Bronchial epithelial cell (primary cell): ENCODE measurements around the gene STAMBP. TPM values are rescaled to one million over a fixed set of nuclear protein-coding genes. Genes with fewer than 3 reads are reported as not detected.

Experiments
- DNase-seq: peaks from one replicate; pipeline ENCODE4 v3.0.0-alpha.2; 2010; ENCODE audit warnings: low read depth
- FAIRE-seq: peaks from 2 replicates; lab custom pipeline; 2011; peaks lifted over from hg19 to GRCh38; lab: Jason Lieb, UNC
- H3K27me3 ChIP-seq: 2 replicates; pipeline ENCODE4 v1.5.1; 2011; ENCODE audit warnings: low read length; ENCODE audit not compliant: control insufficient read depth, insufficient read depth
- H3K36me3 ChIP-seq: 2 replicates; pipeline ENCODE4 v1.5.1; 2011; ENCODE audit warnings: low read length; ENCODE audit not compliant: control insufficient read depth, insufficient read depth
- H3K4me3 ChIP-seq: 2 replicates; pipeline ENCODE4 v1.5.1; 2011; ENCODE audit warnings: mild to moderate bottlenecking, low read depth, low read length, control low read depth
- CTCF ChIP-seq: IDR thresholded peaks from 2 replicates; pipeline ENCODE4 v1.5.1; 2011; ENCODE audit warnings: mild to moderate bottlenecking, moderate library complexity, low read length, control low read depth, inconsistent platforms; ENCODE audit not compliant: insufficient read depth, severe bottlenecking
- total RNA-seq: library from RNA; depleted of rRNA; stranded (reverse); fragments of >200 nt; gene quantifications from 2 replicates; pipeline ENCODE4 v1.2.1, GENCODE V29; 2014

The STAMBP gene
- total RNA-seq, 1 donor from 2014 or later = 24.0 TPM

GRCh38 chr2:73919596-73920228 lies 91.0 kb downstream of the STAMBP start:
- H3K36me3 ChIP-seq = no peaks in the 10 kb centered on the region
- no peak for TF ChIP-seq CTCF
- DNase-seq = no peak
- H3K27me3 ChIP-seq = no peaks in the 10 kb centered on the region
- H3K4me3 ChIP-seq = no peak overlapping the region
- FAIRE-seq = no peak

DNA sequence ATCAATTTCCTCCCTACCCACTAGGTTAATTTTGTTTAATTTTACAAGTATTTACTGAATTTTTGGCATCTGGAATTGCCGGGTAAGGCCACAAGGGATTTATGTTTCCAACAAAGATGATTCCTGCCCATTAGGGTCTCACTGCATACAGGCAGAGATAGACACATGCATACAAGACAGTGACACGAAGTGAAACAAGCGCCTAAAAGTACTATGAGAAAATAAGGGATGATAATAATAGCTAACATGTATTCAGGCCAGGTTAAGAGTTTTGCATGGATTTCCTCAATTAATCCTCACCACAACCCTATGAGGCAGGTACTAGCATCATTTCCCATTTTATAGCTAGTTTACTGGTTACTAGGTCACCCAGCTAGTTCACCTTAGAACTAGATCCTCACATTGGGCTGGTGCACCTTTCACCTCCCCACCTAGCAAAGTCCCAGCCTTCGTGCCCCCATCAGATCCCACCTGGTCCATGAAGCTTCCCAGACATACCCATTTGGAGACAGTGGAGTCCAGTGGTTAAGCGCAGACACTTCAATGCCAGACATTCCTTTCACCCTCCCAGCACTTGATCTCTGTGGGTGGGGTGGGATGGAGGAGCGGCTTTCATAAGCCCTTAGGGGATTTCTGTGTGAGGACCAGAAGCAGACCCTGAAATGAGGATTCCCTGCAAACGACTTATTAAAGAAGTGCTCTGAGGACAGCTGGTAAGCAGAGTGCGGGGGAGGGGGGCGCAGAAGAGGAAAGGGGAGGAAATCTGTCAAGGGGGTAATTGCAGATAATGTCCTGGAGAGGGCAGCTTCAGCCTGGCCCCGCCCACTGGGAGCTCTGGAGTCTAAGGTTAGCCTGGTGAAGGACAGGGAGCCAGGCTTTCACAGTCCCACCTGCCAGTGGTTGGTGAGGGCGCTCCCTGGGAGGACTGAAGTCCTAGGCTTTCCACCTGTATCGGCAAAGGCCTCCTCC lies 92.1 kb downstream of the STAMBP start:
- Histone ChIP-seq H3K27me3 (no peaks in the 10 kb centered on the region), H3K4me3 (no peak overlapping the region), H3K36me3 (no peaks in the 10 kb centered on the region)
- FAIRE-seq (no peak), DNase-seq (no peak)
- peak; percentile 54 for TF ChIP-seq CTCF

DNA sequence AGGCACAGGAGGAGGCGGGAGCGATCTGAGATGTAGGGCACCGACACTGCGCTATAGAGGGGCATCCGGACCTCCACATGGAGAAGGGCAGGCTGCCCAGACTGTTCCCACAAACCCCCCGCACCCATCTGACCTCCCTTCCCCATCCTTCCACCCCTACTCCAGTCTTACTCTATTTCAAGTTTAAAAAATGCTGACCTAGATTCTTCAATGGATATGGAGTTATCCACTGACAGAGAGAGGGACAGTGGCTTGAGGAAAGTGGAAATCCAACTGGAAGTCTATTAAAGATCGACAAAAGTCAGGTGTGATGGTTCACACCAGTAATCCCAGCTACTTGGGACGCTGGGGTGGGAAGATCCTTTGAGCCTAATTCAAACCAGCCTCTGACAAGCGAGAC lies 92.8 kb downstream of the STAMBP start:
- Histone ChIP-seq H3K4me3 (no peak overlapping the region), H3K27me3 (no peaks in the 10 kb centered on the region), H3K36me3 (no peaks in the 10 kb centered on the region)
- DNase-seq (no peak), FAIRE-seq (no peak)
- TF ChIP-seq CTCF = no peak

DNA sequence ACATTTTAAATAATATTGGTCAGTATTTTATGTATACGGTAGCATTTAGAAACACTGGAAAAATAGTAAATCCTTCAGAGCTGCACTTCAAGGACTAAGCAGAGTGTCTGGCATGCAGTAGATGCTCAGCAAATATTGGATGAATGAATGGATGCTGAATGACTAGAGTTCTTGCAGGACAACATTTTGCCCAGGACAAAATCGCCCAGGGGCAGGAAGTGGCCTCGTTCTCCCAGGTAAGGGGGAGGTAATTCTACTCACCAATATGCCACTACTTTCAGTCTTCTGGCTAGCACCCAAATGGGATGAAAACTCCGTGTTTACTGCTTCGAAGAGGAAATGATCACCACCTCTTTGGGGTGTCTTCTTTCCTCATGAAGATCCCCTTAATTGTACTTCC lies 93.9 kb downstream of the STAMBP start:
- Histone ChIP-seq H3K27me3 (no peaks in the 10 kb centered on the region), H3K4me3 (no peak overlapping the region), H3K36me3 (no peaks in the 10 kb centered on the region)
- no peak for TF ChIP-seq CTCF
- DNase-seq (peak; percentile 53), FAIRE-seq (no peak)

Other genes starting within 250 kb of the STAMBP start
- gene NAT8, start 186.5 kb upstream of the STAMBP start, total RNA-seq = not detected in 2 replicates
- 18.6 and 21.1 TPM in 2 replicates for gene TPRKB, start 91.6 kb upstream of the STAMBP start, total RNA-seq
- gene DUSP11, start 48.9 kb upstream of the STAMBP start, total RNA-seq = 28.4 and 35.2 TPM in 2 replicates
- not detected in 2 replicates for gene C2orf78, start 44.8 kb upstream of the STAMBP start, total RNA-seq
- gene ACTG2, start 64.0 kb downstream of the STAMBP start, total RNA-seq = not detected in 2 replicates
- 39.3 and 40.8 TPM in 2 replicates for gene DGUOK, start 97.9 kb downstream of the STAMBP start, total RNA-seq
- gene TET3, start 155.9 kb downstream of the STAMBP start, total RNA-seq = 5.3 and 9.0 TPM in 2 replicates